CD8-positive, alpha-beta memory T cell (primary cell): ENCODE measurements around the gene MAP3K5. TPM values are rescaled to one million over a fixed set of nuclear protein-coding genes. Genes with fewer than 3 reads are reported as not detected.
A peak's percentile ranks its signal among the peaks of the same experiment; 100 is the strongest.

Experiments
- CTCF ChIA-PET: fragments of 350-600 bp; sonication (Branson Sonifier 250); formaldehyde crosslinking; loops from one replicate; lab custom pipeline; 2021; ENCODE audit warnings: antibody characterized with exemption; lab: Charles Lee
- POLR2A ChIA-PET: fragments of 350-600 bp; sonication (Branson Sonifier 250); formaldehyde crosslinking; loops from one replicate; lab custom pipeline; 2021; ENCODE audit warnings: antibody characterized with exemption; lab: Charles Lee
- DNase-seq, 5 donors: peaks; one replicate each; pipeline versions ENCODE4 v3.0.0 to v3.0.0-alpha.2; 2020 to 2022; ENCODE audit warnings: mixed read lengths in 1 of 5
- H3K27ac ChIP-seq: one replicate; pipeline ENCODE4 v1.7.0; 2013; ENCODE audit warnings: low read depth, mild to moderate bottlenecking, low read length, moderate library complexity
- H3K27me3 ChIP-seq: 2 replicates; pipeline ENCODE4 v1.7.0; 2013; ENCODE audit warnings: low read length, mild to moderate bottlenecking; ENCODE audit not compliant: insufficient read depth, poor library complexity, severe bottlenecking
- H3K36me3 ChIP-seq: 2 replicates; pipeline ENCODE4 v1.7.0; 2013; ENCODE audit warnings: mild to moderate bottlenecking, low read length, moderate library complexity; ENCODE audit not compliant: insufficient read depth
- H3K4me1 ChIP-seq: 2 replicates; pipeline ENCODE4 v1.7.0; 2013; ENCODE audit warnings: mild to moderate bottlenecking, low read length, moderate library complexity; ENCODE audit not compliant: insufficient read depth
- H3K4me3 ChIP-seq: 2 replicates; pipeline ENCODE4 v1.7.0; 2013; ENCODE audit warnings: mild to moderate bottlenecking, low read length
- H3K9me3 ChIP-seq: 2 replicates; pipeline ENCODE4 v1.7.0; 2013; ENCODE audit warnings: mild to moderate bottlenecking, low read length
- H3K27ac Mint-ChIP-seq, 8 donors: one replicate each; pipeline ENCODE4 v1.8.0; 2020 to 2021; ENCODE audit warnings: mixed read lengths in 8 of 8, mild to moderate bottlenecking in 6 of 8, inconsistent platforms in 3 of 8, moderate library complexity in 3 of 8
- H3K27me3 Mint-ChIP-seq, 2 donors: one replicate each; pipeline ENCODE4 v1.8.0; 2020 to 2021; ENCODE audit warnings: mixed read lengths in 2 of 2, mild to moderate bottlenecking in 1 of 2, moderate library complexity in 1 of 2
- H3K36me3 Mint-ChIP-seq, 3 donors: one replicate each; pipeline ENCODE4 v1.8.0; 2020 to 2021; ENCODE audit warnings: mixed read lengths in 3 of 3, inconsistent platforms in 1 of 3, mild to moderate bottlenecking in 1 of 3
- H3K4me1 Mint-ChIP-seq, 3 donors: one replicate each; pipeline ENCODE4 v1.8.0; 2020 to 2021; ENCODE audit warnings: mixed read lengths in 3 of 3, inconsistent platforms in 1 of 3, mild to moderate bottlenecking in 1 of 3
- H3K4me3 Mint-ChIP-seq, 7 donors: one replicate each; pipeline ENCODE4 v1.8.0; 2020 to 2021; ENCODE audit warnings: mixed read lengths in 7 of 7, mild to moderate bottlenecking in 6 of 7, moderate library complexity in 4 of 7, inconsistent platforms in 2 of 7
- H3K9me3 Mint-ChIP-seq, 5 donors: one replicate each; pipeline ENCODE4 v1.8.0; 2020 to 2022; ENCODE audit warnings: mixed read lengths in 5 of 5, mild to moderate bottlenecking in 3 of 5, moderate library complexity in 2 of 5, inconsistent platforms in 1 of 5
- polyA plus RNA-seq: library from polyadenylated mRNA; unstranded; fragments of 300-500 nt; fragmentation: Illumina TruSeq; gene quantifications from one replicate; pipeline ENCODE4 v1.2.3, GENCODE V29; 2021
- total RNA-seq, 2 experiments: library from RNA; stranded (reverse); gene quantifications; one replicate each; pipeline ENCODE4 v1.2.3, GENCODE V29; 2021

Gene MAP3K5
- total and polyA plus RNA-seq, 3 experiments from 2014 or later: 12.6 to 19.9 (median 12.9) TPM

DNA sequence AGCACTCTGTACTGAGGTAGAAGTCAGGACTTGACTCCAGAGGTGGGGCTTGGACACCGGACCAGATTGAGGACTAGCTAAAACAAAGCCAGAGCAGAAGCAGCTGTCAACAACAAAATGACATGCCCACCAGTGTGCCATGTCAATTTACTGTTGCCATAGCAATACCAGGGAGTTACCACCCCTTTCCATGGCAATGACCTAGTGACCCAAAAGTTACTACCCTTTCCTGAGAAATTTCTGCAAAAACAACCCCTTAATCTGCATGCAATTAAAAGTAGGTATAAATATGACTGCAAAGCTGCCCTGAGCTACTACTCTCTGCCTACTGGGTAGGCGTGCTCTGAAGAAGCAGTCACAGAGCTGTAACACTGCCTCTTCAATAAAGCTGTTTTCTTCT, 21.0 kb downstream of the MAP3K5 start:
- H3K9me3 Mint-ChIP-seq: no peaks in the 10 kb centered on the region
- H3K27ac Mint-ChIP-seq: peak overlapping the region in 6 of 8 donors; percentile 48 to 85 (median 80)
- H3K27me3 ChIP-seq: no peaks in the 10 kb centered on the region
- CTCF ChIA-PET: interaction anchor here (0.8 to 3.7 kb wide), 4 partner anchors 9 to 21 kb away, joined by 3 to 18 read pairs (median 4); partner anchors contain the start of gene MAP3K5
- H3K27ac ChIP-seq: no peak overlapping the region
- H3K9me3 ChIP-seq: no peaks in the 10 kb centered on the region
- H3K36me3 ChIP-seq: no peaks in the 10 kb centered on the region
- POLR2A ChIA-PET: interaction anchor here (1.2 kb wide), 1 partner anchor 21 kb away, joined by 5 read pairs; the partner anchor contains the start of gene MAP3K5
- H3K27me3 Mint-ChIP-seq: no peaks in the 10 kb centered on the region
- H3K4me3 ChIP-seq: no peak overlapping the region
- peaks cover 26% of the 10 kb centered on the region for H3K4me1 ChIP-seq
- peaks cover 67 to 89% (median 85%) of the 10 kb centered on the region in 3 donors for H3K4me1 Mint-ChIP-seq
- peaks cover 0 to 9% (median 0%) of the 10 kb centered on the region in 3 donors for H3K36me3 Mint-ChIP-seq
- peak overlapping the region in 2 of 7 donors; percentile 40 to 49 for H3K4me3 Mint-ChIP-seq
- DNase-seq: no peak

DNA sequence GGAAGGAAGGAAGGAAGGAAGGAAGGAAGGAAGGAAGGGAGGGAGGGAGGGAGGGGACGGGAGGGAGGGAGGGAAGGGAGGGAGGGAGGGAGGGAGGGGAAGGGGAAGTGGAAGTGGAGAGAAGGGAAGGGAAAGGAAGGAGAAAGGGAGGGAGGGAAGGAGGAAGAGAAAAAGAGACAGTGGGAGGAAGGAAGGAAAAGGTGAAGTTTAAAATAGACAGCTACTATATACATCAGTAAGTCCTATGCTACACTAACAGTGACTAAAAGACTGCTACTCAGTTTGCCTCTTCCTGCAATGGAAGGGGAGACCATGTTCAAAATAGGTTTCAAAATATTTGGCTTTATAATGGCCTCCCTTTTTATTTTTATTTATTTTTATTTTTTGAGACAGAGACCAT, 22.5 kb downstream of the MAP3K5 start:
- peaks cover 69 to 92% (median 86%) of the 10 kb centered on the region in 3 donors for H3K4me1 Mint-ChIP-seq
- H3K9me3 Mint-ChIP-seq: no peaks in the 10 kb centered on the region

DNA sequence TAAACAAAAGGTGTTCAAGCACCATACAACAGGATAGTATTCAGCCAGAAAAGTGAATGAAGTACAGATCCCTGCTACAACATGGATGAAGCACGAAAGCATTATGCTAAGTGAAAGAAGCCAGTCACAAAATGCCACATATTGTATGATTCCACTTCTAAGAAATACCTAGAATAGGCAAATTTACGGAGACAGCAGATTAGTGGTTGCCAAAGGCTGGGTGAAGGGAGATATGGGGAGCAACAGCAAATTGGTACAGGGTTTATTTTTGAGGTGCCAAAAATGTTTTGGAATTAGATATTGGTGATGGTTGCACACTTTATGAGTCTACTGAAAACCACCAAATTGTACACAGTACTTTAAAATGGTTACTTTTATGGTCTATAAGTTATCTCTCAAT, 23.2 kb downstream of the MAP3K5 start:
- peaks cover 0 to 5% (median 0%) of the 10 kb centered on the region in 3 donors for H3K36me3 Mint-ChIP-seq
- Histone ChIP-seq H3K27ac (no peak overlapping the region), H3K4me3 (no peak overlapping the region), H3K9me3 (no peaks in the 10 kb centered on the region), H3K27me3 (no peaks in the 10 kb centered on the region), H3K4me1 (peaks cover 43% of the 10 kb centered on the region), H3K36me3 (no peaks in the 10 kb centered on the region)
- peaks cover 70 to 92% (median 87%) of the 10 kb centered on the region in 3 donors for H3K4me1 Mint-ChIP-seq
- CTCF ChIA-PET: interaction anchor here (2.9 kb wide), 1 partner anchor 23 kb away, joined by 11 read pairs; the partner anchor contains the start of gene MAP3K5
- no peaks in the 10 kb centered on the region for H3K27me3 Mint-ChIP-seq
- no peak for DNase-seq
- peak overlapping the region in 1 of 7 donors; percentile 8 for H3K4me3 Mint-ChIP-seq
- peak overlapping the region in 7 of 8 donors; percentile 2 to 70 (median 55) for H3K27ac Mint-ChIP-seq
- POLR2A ChIA-PET: interaction anchor here (1.3 kb wide), 1 partner anchor 23 kb away, joined by 4 read pairs; the partner anchor contains the start of gene MAP3K5
- no peaks in the 10 kb centered on the region for H3K9me3 Mint-ChIP-seq

More for the DNA sequence above, 22.5 kb downstream of the MAP3K5 start:
- ChIA-PET POLR2A (no interaction called here), CTCF (interaction anchor here (2.9 kb wide), 1 partner anchor 22 kb away, joined by 11 read pairs; the partner anchor contains the start of gene MAP3K5)
- H3K27ac Mint-ChIP-seq: no peak overlapping the region
- H3K27me3 Mint-ChIP-seq: no peaks in the 10 kb centered on the region
- Histone ChIP-seq H3K4me1 (peaks cover 36% of the 10 kb centered on the region), H3K36me3 (no peaks in the 10 kb centered on the region), H3K27me3 (no peaks in the 10 kb centered on the region), H3K27ac (no peak overlapping the region), H3K9me3 (no peaks in the 10 kb centered on the region), H3K4me3 (no peak overlapping the region)
- H3K36me3 Mint-ChIP-seq: peaks cover 0 to 7% (median 0%) of the 10 kb centered on the region in 3 donors
- H3K4me3 Mint-ChIP-seq: no peak overlapping the region
- DNase-seq: no peak

DNA sequence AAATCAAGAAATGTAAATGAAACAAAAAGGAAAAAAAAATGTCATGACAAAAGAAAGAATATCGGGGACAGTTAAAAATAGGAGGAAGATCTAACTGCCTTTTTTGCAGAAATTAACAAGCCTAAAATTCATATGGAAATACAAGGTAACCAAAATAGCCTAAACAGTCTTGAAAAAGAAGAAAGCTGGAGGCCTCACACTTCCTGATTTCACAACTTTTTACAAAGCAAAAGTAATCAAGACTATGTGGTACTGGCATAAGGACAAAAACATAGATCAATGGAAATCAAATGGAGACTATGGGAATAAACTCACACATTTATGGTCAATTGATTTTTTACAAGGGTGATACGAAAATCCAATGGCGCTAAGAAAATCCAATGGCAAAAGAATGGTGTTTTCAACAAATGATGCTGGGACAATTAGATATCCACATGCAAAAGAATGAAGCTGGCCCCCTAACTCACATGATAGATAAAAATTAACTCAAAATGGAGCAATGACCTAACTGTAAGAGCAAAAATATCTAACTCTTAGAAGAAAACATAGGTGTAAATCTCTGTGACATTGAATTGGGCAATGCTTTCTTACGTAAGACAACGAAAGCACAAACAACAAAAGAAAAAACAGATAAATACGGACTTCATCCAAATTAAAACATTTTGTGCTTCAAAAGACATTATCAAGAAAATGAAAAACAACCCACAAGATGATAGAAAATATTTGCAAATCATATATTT, 24.5 kb downstream of the MAP3K5 start:
- ChIA-PET POLR2A (interaction anchor here (1.3 kb wide), 1 partner anchor 24 kb away, joined by 4 read pairs; the partner anchor contains the start of gene MAP3K5), CTCF (interaction anchor here (2.9 kb wide), 1 partner anchor 24 kb away, joined by 11 read pairs; the partner anchor contains the start of gene MAP3K5)
- H3K4me3 Mint-ChIP-seq: peak overlapping the region in 6 of 7 donors; percentile 2 to 73 (median 42)
- no peaks in the 10 kb centered on the region for H3K36me3 ChIP-seq
- no peaks in the 10 kb centered on the region for H3K9me3 Mint-ChIP-seq
- H3K4me3 ChIP-seq: no peak overlapping the region
- H3K4me1 ChIP-seq: peaks cover 49% of the 10 kb centered on the region
- H3K27ac ChIP-seq: no peak overlapping the region
- H3K36me3 Mint-ChIP-seq: no peaks in the 10 kb centered on the region
- no peak for DNase-seq
- no peaks in the 10 kb centered on the region for H3K27me3 Mint-ChIP-seq
- H3K27me3 ChIP-seq: no peaks in the 10 kb centered on the region
- peaks cover 72 to 92% (median 88%) of the 10 kb centered on the region in 3 donors for H3K4me1 Mint-ChIP-seq
- H3K9me3 ChIP-seq: no peaks in the 10 kb centered on the region
- peak overlapping the region; percentile 47 to 90 (median 74) for H3K27ac Mint-ChIP-seq

DNA sequence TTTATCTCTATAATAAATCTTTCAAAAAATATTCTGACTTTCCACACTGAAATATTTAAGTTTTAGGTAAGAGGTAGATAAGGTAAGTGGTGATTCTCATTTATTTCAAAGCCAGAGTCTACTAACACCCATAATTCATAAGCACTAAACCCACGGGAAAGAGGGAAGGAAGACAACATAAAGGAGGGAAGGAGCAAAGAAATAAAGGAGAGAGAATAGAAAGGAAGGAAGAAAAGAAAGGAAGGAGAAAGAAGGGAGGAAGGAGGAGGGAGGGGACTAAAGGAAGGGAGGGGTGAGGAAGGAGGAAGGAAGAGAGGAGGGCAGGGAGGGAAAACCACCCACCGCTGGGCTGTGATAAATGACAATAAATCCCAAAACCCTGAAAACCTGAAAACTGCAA, 25.2 kb downstream of the MAP3K5 start:
- CTCF ChIA-PET: interaction anchor here (2.9 kb wide), 1 partner anchor 25 kb away, joined by 11 read pairs; the partner anchor contains the start of gene MAP3K5
- Histone ChIP-seq H3K27me3 (no peaks in the 10 kb centered on the region), H3K36me3 (no peaks in the 10 kb centered on the region), H3K9me3 (no peaks in the 10 kb centered on the region), H3K4me3 (no peak overlapping the region), H3K4me1 (peaks cover 54% of the 10 kb centered on the region), H3K27ac (no peak overlapping the region)
- peaks cover 72 to 92% (median 88%) of the 10 kb centered on the region in 3 donors for H3K4me1 Mint-ChIP-seq
- POLR2A ChIA-PET: no interaction called here
- H3K4me3 Mint-ChIP-seq: peak overlapping the region in 6 of 7 donors; percentile 2 to 73 (median 42)
- H3K9me3 Mint-ChIP-seq: no peaks in the 10 kb centered on the region
- DNase-seq: no peak
- H3K27ac Mint-ChIP-seq: peak overlapping the region; percentile 40 to 90 (median 74)
- H3K36me3 Mint-ChIP-seq: no peaks in the 10 kb centered on the region
- H3K27me3 Mint-ChIP-seq: no peaks in the 10 kb centered on the region

DNA sequence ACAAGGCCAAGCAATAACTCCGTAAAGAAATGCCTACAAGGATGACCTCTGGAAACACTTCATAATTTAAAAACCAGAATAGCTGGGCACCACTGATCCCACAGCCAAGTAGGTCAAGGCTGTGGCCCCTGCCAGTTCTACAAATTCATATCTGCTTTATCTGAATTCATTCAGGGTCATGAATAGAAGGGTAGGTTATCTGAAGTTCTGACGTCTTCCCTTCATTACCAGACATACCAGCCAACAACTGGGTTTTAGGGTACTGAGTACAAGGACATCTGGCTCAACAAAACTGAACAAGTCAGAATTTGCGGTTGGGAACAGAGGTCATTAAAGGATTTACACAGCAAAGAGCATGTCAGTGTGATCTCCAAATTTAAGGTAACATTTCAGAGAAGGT, 26.0 kb downstream of the MAP3K5 start:
- H3K4me3 ChIP-seq: no peak overlapping the region

DNA sequence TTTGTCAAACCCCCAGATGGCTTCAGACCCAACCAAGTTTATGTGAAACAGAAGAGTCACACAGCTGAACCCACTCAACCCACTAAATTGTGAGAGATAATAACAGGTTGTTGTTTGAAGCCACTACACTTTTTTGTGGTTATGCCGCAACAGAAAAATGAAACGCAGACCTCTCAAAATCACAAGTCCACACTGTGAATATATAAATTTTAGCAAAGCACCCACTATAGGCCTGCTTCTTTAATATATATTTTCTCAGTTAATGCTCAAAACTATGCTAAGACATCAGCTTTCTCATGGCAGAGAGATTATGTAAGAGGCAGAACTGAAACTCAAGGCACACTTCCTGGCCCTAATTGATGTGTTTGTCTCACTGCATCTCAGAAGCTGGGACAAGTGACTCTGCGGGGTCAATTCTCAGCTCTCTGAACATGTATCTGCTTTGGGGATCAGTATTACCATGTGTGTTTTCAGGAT, 27.7 kb downstream of the MAP3K5 start:
- Mint-ChIP-seq H3K36me3 (no peaks in the 10 kb centered on the region), H3K4me1 (peaks cover 87 to 97% (median 93%) of the 10 kb centered on the region in 3 donors), H3K27ac (peak overlapping the region; percentile 89 to 97 (median 92)), H3K9me3 (no peaks in the 10 kb centered on the region), H3K4me3 (peak overlapping the region; percentile 50 to 79 (median 74)), H3K27me3 (no peaks in the 10 kb centered on the region)
- Histone ChIP-seq H3K36me3 (no peaks in the 10 kb centered on the region), H3K27ac (peak overlapping the region; percentile 3), H3K4me1 (peaks cover 76% of the 10 kb centered on the region), H3K9me3 (no peaks in the 10 kb centered on the region), H3K27me3 (no peaks in the 10 kb centered on the region), H3K4me3 (peak overlapping the region; percentile 25)
- CTCF ChIA-PET: interaction anchor here (1.4 to 8.1 kb wide), 6 partner anchors 10 to 120 kb away, joined by 3 to 127 read pairs (median 5); partner anchors contain the start of genes MAP3K5 and PEX7
- DNase-seq: peak in 1 of 5 donors; percentile 37
- POLR2A ChIA-PET: interaction anchor here (0.6 to 3.2 kb wide), 7 partner anchors 9 to 459 kb away, joined by 3 to 27 read pairs (median 7); partner anchors contain the start of gene MAP3K5

More for the DNA sequence above, 26.0 kb downstream of the MAP3K5 start:
- Mint-ChIP-seq H3K4me3 (peak overlapping the region in 5 of 7 donors; percentile 10 to 58 (median 23)), H3K27ac (peak overlapping the region; percentile 75 to 92 (median 88)), H3K36me3 (no peaks in the 10 kb centered on the region), H3K4me1 (peaks cover 76 to 93% (median 91%) of the 10 kb centered on the region in 3 donors), H3K27me3 (no peaks in the 10 kb centered on the region), H3K9me3 (no peaks in the 10 kb centered on the region)
- Histone ChIP-seq H3K9me3 (no peaks in the 10 kb centered on the region), H3K27ac (no peak overlapping the region), H3K27me3 (no peaks in the 10 kb centered on the region), H3K4me1 (peaks cover 62% of the 10 kb centered on the region), H3K36me3 (no peaks in the 10 kb centered on the region)
- DNase-seq: no peak
- POLR2A ChIA-PET: interaction anchor here (2.4 to 3.2 kb wide), 2 partner anchors 22 to 25 kb away, joined by 12 to 27 read pairs; partner anchors contain the start of gene MAP3K5
- CTCF ChIA-PET: interaction anchor here (5.9 to 8.1 kb wide), 2 partner anchors 23 to 122 kb away, joined by 31 to 127 read pairs; partner anchors contain the start of gene MAP3K5
